HG03521 (cell line): ENCODE data around the gene NOD1.
"Not testable (repeated sequence)": the region's sequence is repeated elsewhere in the genome, so short reads cannot be mapped to it uniquely, and the experiment has no call there.

Experiments
- ATAC-seq: cut with Tn5 transposase; IDR thresholded peaks from one replicate; pipeline ENCODE4 v1.9.1; 2021; ENCODE audit warnings: mild to moderate bottlenecking, moderate library complexity; ENCODE audit not compliant: unreplicated experiment

NOD1 gene

DNA sequence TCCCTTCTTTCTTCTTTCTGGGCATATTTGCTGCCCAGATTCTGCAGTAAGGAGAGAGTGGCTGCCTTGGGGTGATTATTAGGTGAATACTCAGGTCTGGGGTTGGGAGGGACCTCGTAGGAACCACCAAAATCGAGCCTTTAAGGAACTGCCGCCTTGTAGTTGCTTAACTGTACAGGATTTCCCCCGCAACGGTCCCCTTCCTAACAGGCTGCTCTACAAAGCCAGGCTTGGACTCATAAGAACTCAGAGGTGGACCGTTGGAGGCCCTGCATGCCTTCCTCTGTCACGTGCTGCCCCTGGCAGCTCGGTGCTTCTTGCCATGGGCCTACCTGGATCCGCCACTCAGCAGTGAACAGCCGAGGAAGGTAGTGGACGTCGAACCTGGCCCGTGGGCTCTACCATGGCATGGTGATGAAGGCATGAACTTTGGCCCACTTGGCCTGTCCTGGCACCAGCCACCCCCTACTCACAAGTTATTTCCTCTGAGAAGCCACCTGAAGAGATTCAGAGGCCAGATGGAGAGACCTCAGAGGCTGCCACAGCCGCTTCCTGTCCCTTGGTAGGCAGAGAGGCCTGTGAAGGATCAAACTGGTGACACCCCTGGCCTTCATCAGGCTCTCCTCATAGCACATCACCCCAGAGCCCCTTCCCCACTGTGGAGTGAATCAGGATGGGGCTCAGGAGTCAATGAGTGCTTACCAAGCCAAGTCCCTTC, 54.6 kb downstream of the NOD1 start:
- no peak for ATAC-seq

DNA sequence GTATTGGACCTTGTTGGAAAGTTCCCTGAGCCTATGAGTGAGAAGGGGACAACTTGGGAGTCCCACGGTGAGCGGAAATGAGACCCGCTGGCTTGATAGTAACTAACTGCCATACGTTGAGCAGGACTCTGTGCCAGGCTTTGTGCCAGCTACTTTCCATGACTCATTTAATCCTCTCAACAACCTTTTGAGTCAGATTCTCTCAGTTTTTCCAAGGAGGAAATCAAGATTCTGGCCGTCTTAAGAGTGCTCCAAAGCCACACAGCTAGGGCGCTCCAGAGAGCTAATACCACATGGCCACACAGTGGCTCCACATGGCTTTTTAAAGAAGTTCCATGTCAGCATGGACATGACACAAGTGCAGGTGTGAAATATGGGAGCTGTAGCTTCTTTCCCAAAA, 55.7 kb downstream of the NOD1 start:
- no peak for ATAC-seq

- no peak for ATAC-seq
Measured at GRCh38 chr7:30421647-30422196, 56.9 kb downstream of the NOD1 start.

GRCh38 chr7:30420662-30421061, 57.9 kb downstream of the NOD1 start:
- no peak for ATAC-seq

GRCh38 chr7:30420080-30420479, 58.5 kb downstream of the NOD1 start:
- ATAC-seq, result not testable (repeated sequence)

- ATAC-seq, result no peak
Measured at GRCh38 chr7:30413864-30414263, 64.7 kb downstream of the NOD1 start.

DNA sequence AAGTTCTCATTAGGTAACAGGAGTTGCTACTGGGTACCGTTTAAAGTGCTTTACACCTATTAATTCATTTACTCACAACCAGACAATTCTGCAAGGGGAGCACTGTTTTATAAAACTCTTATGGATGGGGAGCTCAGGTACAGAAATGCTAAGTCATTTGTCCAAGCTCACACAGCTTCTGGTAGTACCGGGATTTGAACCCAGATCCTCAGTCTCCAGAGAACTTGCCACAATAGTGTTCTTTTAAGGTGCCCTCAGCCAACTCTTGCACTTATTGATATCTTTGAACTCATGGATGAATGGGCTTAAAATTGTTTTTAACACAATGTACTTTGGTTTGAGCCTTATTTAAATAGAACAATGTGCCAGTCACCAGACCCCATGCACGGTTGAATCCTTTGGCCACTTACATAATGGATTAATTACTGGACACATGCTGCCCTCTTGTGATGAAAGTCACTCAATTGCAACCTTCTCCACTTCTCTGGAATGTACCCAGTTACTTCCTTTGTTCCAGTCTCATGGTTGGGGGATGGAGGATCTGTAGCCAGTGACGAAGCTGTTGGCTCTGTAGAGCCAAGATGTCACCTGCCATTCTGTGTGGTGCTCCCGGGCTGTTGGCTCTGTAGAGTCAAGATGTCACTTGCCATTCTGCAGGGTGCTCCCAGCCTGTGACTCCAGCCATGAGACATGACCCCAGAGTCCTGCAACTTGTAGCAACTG, 65.6 kb downstream of the NOD1 start:
- no peak for ATAC-seq

DNA sequence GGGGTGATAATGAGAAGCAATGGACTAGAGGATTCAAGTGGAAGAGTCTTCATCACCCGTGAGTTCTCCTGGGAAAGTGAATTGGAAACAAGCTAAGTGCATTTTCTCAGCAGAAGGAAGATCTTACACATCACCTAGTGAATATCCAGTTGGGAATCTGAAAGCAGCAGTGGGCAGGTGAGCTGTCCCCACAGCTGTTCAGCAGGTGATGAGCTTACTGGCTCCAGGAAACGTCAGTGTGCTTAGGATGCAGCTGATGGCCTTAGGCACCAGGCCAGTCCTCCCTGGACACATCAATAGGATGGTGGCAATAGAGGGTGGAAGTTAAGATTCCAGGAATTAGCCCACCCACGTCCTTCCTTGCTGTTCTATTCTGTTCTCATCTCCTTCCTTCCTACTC, 66.7 kb downstream of the NOD1 start:
- ATAC-seq, result no peak

DNA sequence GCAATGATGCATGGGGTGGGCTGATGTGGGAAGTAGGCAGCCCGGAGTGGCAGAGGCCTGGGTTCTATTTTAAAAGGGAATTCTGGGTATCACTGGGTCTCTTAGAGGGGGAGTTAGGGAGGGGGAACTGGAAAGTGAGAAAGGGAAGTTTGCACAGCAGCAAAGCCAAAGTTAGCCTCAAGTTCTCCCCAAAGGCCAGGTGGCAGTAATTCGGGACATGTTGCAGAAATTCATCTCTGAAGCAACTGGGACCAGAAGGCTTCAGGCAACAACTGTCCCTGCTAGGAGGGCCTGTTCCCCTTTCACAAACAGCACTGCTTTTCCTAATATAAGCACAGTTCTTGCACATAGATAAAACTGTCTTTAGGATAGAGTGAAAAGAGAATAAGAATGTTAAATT, 67.4 kb downstream of the NOD1 start:
- no peak for ATAC-seq

GRCh38 chr7:30406664-30407425, 71.7 kb downstream of the NOD1 start:
- ATAC-seq, result no peak

GRCh38 chr7:30405179-30405578, 73.4 kb downstream of the NOD1 start:
- ATAC-seq, result no peak

DNA sequence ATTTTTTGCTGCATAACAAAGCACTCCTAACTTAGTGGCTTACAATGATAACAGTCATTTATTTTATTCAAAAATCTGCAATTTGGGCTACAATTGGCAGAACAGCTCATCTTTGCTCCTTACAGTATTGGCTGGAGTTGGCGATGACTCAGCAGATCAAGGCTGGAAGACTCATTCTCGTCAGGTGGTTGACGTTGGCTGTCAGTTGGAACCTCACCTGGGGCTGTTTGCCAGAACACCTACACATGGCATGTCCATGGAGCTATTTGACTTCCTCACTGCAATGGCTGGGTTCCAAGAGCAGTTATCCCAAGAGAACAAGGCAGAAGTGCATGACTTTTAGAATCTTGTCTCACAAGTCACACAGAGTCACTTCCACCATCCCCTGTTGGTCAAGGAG, 75.1 kb downstream of the NOD1 start:
- no peak for ATAC-seq

GRCh38 chr7:30396389-30396788, 82.2 kb downstream of the NOD1 start:
- ATAC-seq, result no peak

GRCh38 chr7:30395676-30396075, 82.9 kb downstream of the NOD1 start:
- ATAC-seq, result no peak

DNA sequence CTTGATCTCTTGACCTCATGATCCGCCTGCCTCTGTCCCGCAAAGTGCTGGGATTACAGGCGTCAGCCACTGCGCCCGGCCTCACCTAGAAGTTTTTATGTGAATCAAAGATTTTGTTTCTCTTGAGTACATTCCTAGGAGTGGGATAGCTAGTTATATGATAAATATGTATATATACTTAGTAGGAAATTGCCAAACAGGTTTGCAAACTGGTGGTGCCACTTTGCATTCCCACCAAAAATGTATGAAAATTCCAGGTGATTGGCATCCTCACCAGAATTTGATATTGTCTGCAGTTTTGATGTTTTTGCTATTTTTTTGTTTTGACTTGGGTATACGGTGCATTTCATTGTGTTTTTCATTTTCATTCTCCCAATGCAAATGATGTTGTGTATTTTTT, 86.8 kb downstream of the NOD1 start:
- ATAC-seq, result no peak

DNA sequence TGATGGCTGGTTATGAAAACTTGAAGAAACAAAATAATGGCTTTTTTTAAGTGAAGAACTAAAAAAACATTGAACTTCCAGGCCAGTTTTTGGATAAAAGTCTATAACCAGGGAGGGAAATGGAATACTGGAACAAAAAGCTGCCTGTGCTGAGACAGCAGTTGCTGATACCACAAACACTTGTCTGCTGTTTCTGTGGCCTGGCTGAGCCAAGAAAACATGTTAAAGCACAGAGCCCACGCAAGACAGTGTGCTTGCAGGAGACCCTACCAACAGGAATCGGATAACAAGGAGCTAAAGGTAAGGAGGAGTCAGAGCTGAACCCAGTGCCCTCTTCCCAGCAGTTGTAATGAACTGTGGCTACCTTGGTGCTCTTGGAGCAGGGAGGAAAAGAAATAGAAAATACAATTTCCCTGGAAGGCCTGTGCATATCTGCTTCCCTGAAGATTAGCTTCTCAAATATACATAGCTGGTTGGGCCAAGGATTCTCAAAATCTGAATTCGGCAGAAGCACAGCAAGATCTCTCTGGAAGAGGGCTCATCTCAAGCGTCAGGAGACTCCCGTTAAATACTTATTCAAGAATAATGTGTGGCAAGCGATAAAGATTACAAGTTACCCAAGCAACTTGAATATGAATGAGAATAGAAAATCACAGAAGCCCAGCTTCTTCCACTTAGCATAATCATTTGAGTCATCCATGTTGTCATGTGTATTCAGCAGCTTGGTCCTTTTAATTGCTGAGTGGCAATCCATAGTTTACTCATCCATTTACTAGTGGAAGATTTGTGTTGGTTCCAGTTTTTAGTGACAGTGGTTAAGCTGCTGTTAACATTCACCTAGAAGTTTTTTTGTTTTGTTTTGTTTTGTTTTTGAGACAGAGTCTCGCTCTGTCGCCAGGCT, 87.6 kb downstream of the NOD1 start:
- no peak for ATAC-seq

GRCh38 chr7:30389791-30390190, 88.8 kb downstream of the NOD1 start:
- no peak for ATAC-seq

GRCh38 chr7:30382607-30383006, 96.0 kb downstream of the NOD1 start:
- no peak for ATAC-seq

DNA sequence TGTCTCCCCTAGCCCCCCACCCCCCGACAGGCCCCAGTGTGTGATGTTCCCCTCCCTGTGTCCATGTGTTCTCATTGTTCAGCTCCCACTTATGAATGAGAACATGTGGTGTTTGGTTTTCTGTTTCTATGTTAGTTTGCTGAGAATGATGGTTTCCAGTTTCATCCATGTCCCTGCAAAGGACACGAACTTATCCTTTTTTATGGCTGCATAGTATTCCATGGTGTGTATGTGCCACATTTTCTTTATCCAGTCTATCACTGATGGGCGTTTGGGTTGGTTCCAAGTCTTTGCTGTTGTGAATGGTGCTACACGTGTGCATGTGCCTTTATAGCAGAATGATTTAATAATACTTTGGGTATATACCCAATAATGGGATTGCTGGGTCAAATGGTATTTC, 97.8 kb downstream of the NOD1 start:
- ATAC-seq, result not testable (repeated sequence)

- no peak for ATAC-seq
Measured at GRCh38 chr7:30380294-30380693, 98.3 kb downstream of the NOD1 start.

GRCh38 chr7:30379741-30380140, 98.8 kb downstream of the NOD1 start:
- ATAC-seq, result no peak
